DND-41 (cell line): ENCODE data around the gene MITF.

Experiments
- CTCF ChIP-seq: IDR thresholded peaks from 2 replicates; pipeline ENCODE4 v1.5.1; 2012; ENCODE audit warnings: borderline replicate concordance, low read length, moderate library complexity, mild to moderate bottlenecking; ENCODE audit not compliant: poor library complexity, severe bottlenecking; ENCODE audit errors: extremely low read depth
- EZH2 ChIP-seq: IDR thresholded peaks from 3 replicates; pipeline ENCODE4 v1.6.1; 2012; ENCODE audit warnings: borderline replicate concordance, low read depth, mild to moderate bottlenecking, moderate library complexity, low read length, inconsistent platforms; ENCODE audit not compliant: severe bottlenecking

- TF ChIP-seq EZH2: no peak
- no peak for TF ChIP-seq CTCF
Measured at GRCh38 chr3:69762768-69763229, 23.5 kb downstream of the MITF start.
